NCI-H82 treated with DMSO at 0.1 percent for 48 hours (cell line): ENCODE data around the gene KIF1B.
"Not testable (repeated sequence)": the region's sequence is repeated elsewhere in the genome, so short reads cannot be mapped to it uniquely, and the experiment has no call there.

Experiments used
- DNase-seq: peaks from one replicate; lab custom pipeline; 2025; ENCODE audit not compliant: unreplicated experiment; lab: John Stamatoyannopoulos, UW

The KIF1B gene

DNA sequence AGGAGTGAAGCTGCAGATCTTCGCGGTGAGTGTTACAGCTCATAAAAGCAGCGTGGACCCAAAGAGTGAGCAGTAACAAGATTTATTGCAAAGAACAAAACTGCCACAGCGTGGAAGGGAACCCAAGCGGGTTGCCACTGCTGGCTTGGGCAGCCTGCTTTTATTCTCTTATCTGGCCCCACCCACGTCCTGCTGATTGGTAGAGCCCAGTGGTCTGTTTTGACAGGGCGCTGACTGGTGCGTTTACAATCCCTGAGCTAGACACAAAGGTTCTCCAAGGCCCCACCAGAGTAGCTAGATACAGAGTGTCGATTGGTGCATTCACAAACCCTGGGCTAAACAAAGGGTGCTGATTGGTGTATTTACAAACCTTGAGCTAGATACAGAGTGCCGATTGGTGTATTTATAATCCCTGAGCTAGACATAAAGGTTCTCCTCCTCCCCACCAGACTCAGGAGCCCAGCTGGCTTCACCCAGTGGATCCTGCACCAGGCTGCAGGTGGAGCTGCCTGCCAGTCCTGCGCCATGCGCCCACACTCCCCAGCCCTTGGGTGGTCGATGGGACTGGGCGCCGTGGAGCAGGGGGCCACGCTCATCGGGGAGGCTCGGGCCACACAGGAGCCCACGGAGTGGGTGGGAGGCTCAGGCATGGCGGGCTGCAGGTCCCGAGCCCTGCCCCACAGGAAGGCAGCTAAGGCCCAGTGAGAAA is 215.6 kb downstream of the KIF1B start:
- not testable (repeated sequence) for DNase-seq

DNA sequence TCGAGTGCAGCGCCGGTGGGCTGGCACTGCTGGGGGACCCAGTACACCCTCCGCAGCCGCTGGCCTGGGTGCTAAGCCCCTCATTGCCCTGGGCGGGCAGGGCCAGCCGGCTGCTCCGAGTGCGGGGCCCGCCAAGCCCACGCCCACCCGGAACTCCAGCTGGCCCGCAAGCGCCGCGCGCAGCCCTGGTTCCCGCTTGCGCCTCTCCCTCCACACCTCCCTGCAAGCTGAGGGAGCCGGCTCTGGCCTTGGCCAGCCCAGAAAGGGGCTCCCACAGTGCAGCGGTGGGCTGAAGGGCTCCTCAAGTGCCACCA is 216.1 kb downstream of the KIF1B start:
- DNase-seq, result not testable (repeated sequence)

- no peak for DNase-seq
Observed at GRCh38 chr1:10428984-10429383, 218.6 kb downstream of the KIF1B start.

DNA sequence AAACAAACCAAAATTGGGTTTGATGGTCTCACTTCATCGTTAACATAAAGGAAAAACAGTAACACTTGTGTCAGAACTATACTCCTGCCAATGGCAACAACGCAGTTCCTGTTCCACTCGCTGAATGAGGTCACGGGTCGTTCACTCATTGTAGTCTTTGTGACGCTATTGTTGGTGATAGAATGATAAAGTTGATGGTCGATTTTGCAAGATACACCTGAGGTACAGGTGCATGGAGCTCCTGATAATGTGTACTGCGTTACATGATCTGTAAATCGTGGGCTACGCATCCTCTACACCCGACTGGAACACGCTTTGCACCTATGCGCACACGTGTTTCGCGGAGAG is 219.5 kb downstream of the KIF1B start:
- no peak for DNase-seq

- peak; percentile 78 for DNase-seq
Observed at GRCh38 chr1:10430216-10431069, 220.1 kb downstream of the KIF1B start, which contains the start of gene CENPS. Gene CENPS (plus strand): TSS chr1:10430433. CDS start chr1:10430518, 85 bp downstream.
